ENCODE results near the gene AHR. TPM values are rescaled to one million over a fixed set of nuclear protein-coding genes. Genes with fewer than 3 reads are reported as not detected.

AHR gene
- total and polyA plus RNA-seq, 8 donors, result 58.9 to 200 (median 65.7) TPM

- intact Hi-C loops (cut with DNase I), result no loop called here
- DNase-seq, result no peak
- Histone ChIP-seq H3K9me3 (no peaks in the 10 kb centered on the region), H3K36me3 (no peaks in the 10 kb centered on the region), H3K4me3 (no peak overlapping the region), H3K27me3 (no peaks in the 10 kb centered on the region), H3K4me1 (peaks cover 31 to 42% of the 10 kb centered on the region in 2 donors), H3K27ac (peak overlapping the region; percentile 77 to 79)
- no peak for ATAC-seq
- no peak for TF ChIP-seq CTCF (IDR thresholded peaks at IDR 0.05)
Observed at GRCh38 chr7:17370901-17371585, 72.6 kb downstream of the AHR start.

- H3K27me3 ChIP-seq, result no peaks in the 10 kb centered on the region
- ATAC-seq, result peak; percentile 29
- no peak for TF ChIP-seq CTCF (IDR thresholded peaks at IDR 0.05)
- H3K9me3 ChIP-seq, result no peaks in the 10 kb centered on the region
- peak overlapping the region; percentile 77 to 79 for H3K27ac ChIP-seq
- peak in 1 of 4 donors; percentile 55 for DNase-seq
- peaks cover 31 to 42% of the 10 kb centered on the region in 2 donors for H3K4me1 ChIP-seq
- intact Hi-C loops (cut with DNase I), result no loop called here
- no peak overlapping the region for H3K4me3 ChIP-seq
- H3K36me3 ChIP-seq, result no peaks in the 10 kb centered on the region
Observed at GRCh38 chr7:17371671-17372524, 73.4 kb downstream of the AHR start.

- intact Hi-C loops (cut with DNase I), result no loop called here
- Histone ChIP-seq H3K27me3 (no peaks in the 10 kb centered on the region), H3K36me3 (no peaks in the 10 kb centered on the region), H3K27ac (no peak overlapping the region), H3K4me1 (peaks cover 27 to 37% of the 10 kb centered on the region in 2 donors), H3K4me3 (no peak overlapping the region), H3K9me3 (no peaks in the 10 kb centered on the region)
- ATAC-seq, result no peak
- DNase-seq, result no peak
- TF ChIP-seq CTCF (IDR thresholded peaks at IDR 0.05), result no peak
Observed at GRCh38 chr7:17374157-17374556, 75.7 kb downstream of the AHR start.

GRCh38 chr7:17374654-17375053 lies 76.2 kb downstream of the AHR start:
- peak in 1 of 4 donors; percentile 50 for DNase-seq
- Histone ChIP-seq H3K27me3 (no peaks in the 10 kb centered on the region), H3K36me3 (no peaks in the 10 kb centered on the region), H3K27ac (peak overlapping the region in 1 of 2 donors; percentile 8), H3K4me3 (no peak overlapping the region), H3K9me3 (no peaks in the 10 kb centered on the region), H3K4me1 (peaks cover 22 to 32% of the 10 kb centered on the region in 2 donors)
- peak; percentile 71 for ATAC-seq
- intact Hi-C loops (cut with DNase I), result no loop called here
- TF ChIP-seq CTCF (IDR thresholded peaks at IDR 0.05), result no peak

- Histone ChIP-seq H3K27ac (no peak overlapping the region), H3K9me3 (no peaks in the 10 kb centered on the region), H3K4me1 (peaks cover 5 to 13% of the 10 kb centered on the region in 2 donors), H3K36me3 (no peaks in the 10 kb centered on the region), H3K27me3 (no peaks in the 10 kb centered on the region), H3K4me3 (no peak overlapping the region)
- ATAC-seq (no peak), DNase-seq (no peak)
- intact Hi-C loops (cut with DNase I), result no loop called here
- TF ChIP-seq CTCF (IDR thresholded peaks at IDR 0.05), result no peak
Observed at GRCh38 chr7:17376595-17376994, 78.1 kb downstream of the AHR start.

All from left lung (tissue), 10 donors.